Measurements from ENCODE around the gene CERS3.

- TF ChIP-seq, protein P1, sequence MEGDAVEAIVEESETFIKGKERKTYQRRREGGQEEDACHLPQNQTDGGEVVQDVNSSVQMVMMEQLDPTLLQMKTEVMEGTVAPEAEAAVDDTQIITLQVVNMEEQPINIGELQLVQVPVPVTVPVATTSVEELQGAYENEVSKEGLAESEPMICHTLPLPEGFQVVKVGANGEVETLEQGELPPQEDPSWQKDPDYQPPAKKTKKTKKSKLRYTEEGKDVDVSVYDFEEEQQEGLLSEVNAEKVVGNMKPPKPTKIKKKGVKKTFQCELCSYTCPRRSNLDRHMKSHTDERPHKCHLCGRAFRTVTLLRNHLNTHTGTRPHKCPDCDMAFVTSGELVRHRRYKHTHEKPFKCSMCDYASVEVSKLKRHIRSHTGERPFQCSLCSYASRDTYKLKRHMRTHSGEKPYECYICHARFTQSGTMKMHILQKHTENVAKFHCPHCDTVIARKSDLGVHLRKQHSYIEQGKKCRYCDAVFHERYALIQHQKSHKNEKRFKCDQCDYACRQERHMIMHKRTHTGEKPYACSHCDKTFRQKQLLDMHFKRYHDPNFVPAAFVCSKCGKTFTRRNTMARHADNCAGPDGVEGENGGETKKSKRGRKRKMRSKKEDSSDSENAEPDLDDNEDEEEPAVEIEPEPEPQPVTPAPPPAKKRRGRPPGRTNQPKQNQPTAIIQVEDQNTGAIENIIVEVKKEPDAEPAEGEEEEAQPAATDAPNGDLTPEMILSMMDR (IDR thresholded peaks at IDR 0.05) = no peak
- TF ChIP-seq POLR2A (IDR thresholded peaks at IDR 0.05) (no peak), EP300 (IDR thresholded peaks at IDR 0.05) (no peak)
Measured at GRCh38 chr15:100466073-100466472, 62.7 kb downstream of the CERS3 start.
